GM12891 (cell line): ENCODE measurements around the gene FBXO48.

Source experiments
- POLR2A ChIP-seq: IDR thresholded peaks from 2 replicates; pipeline ENCODE4 v1.6.1; 2011; ENCODE audit warnings: low read depth, low read length, control low read depth
- POLR2AphosphoS5 ChIP-seq: IDR thresholded peaks from 2 replicates; pipeline ENCODE4 v1.6.1; 2011; ENCODE audit warnings: low read depth, low read length, control low read depth
- SPI1 ChIP-seq: IDR thresholded peaks from 2 replicates; pipeline ENCODE4 v1.6.1; 2011; ENCODE audit warnings: low read depth, low read length, control low read depth
- TAF1 ChIP-seq: IDR thresholded peaks from 2 replicates; pipeline ENCODE4 v1.6.1; 2011; ENCODE audit warnings: low read depth, low read length, control low read depth

DNA sequence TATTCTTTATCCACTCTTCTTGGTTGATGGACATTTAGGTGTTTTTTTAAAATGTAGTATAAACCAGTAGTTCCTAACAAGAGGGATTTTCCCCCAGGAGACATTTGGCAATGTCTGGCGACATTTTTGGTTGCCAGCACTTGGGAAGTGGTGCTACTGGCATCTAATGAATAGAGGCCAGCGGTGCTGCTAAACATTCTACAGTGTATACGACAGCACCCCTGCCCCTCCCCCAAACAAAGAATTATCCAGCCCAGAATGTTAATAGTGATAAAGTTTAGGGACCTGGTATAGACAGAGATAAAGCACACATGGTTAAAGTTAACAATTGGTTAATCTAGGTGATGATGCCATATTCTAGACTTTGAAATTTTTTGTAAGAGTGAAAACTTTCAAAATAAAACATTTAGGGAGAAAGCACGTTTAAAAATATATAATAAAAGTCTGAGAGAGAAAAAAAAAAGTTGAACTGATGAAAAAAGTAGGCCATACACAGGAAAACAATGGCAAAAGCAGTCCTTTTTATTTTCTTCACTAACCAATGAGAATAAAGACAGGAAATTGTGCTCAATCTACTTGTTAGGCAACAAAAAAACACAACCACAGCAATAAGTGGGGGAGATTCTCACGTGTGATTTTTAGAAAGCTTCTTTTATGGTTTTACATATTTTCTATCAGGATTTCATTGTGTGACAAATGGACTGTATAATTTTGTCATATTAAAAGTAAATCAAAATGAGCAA lies 14.8 kb downstream of the FBXO48 start:
- TF ChIP-seq POLR2A = no peak
- TF ChIP-seq TAF1 = no peak
- no peak for TF ChIP-seq POLR2AphosphoS5
- no peak for TF ChIP-seq SPI1
